ENCODE measurements around the gene MSRB1. TPM values are rescaled to one million over a fixed set of nuclear protein-coding genes. Genes with fewer than 3 reads are reported as not detected.

The MSRB1 gene
- total and polyA plus RNA-seq, 11 donors, result 12.4 to 70.2 (median 33.7) TPM

DNA sequence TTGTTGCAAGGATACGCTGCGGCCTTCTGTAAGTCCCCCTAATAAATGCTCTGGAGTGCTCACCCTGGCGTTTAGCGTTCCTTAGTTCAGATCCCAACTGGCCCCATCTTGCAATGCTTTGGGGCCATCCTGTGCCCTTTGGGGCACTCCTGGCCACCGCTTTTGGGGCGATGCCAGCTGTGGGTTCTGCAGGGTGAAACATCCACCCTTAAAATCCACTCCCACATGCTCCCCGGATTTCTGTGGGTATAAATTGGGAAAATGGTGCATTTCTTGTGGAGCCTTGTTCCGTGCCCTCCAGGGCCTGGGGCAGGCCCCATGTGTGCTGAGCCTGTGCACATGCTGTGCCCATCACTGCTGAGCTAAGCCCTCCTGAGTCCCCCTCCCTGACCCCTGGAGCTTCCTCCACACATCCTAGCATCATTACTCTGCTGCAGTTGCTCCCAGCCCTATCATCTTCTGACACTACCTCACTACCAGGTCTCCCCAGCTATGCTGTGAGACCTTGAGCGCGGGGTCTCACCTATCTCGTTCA, 6.0 kb downstream of the MSRB1 start:
- Histone ChIP-seq H3K27ac (no peak overlapping the region), H3K27me3 (no peaks in the 10 kb centered on the region), H3K4me3 (no peak overlapping the region), H3K36me3 (peaks cover 0 to 46% (median 38%) of the 10 kb centered on the region in 9 donors), H3K9me3 (no peaks in the 10 kb centered on the region), H3K4me1 (peaks cover 0 to 20% (median 7%) of the 10 kb centered on the region in 12 donors)
- intact Hi-C loops (cut with DNase I), result loop anchor here in 1 of 10 donors (5.0 kb wide), 1 partner anchor 75 kb away; no protein-coding TSS in a partner anchor
- 94 to 95% (median 95%) methylated on average over 11 of the region's 11 CpGs for WGBS, 4 donors
- ATAC-seq (no peak), DNase-seq (no peak)
- TF ChIP-seq, protein P1, sequence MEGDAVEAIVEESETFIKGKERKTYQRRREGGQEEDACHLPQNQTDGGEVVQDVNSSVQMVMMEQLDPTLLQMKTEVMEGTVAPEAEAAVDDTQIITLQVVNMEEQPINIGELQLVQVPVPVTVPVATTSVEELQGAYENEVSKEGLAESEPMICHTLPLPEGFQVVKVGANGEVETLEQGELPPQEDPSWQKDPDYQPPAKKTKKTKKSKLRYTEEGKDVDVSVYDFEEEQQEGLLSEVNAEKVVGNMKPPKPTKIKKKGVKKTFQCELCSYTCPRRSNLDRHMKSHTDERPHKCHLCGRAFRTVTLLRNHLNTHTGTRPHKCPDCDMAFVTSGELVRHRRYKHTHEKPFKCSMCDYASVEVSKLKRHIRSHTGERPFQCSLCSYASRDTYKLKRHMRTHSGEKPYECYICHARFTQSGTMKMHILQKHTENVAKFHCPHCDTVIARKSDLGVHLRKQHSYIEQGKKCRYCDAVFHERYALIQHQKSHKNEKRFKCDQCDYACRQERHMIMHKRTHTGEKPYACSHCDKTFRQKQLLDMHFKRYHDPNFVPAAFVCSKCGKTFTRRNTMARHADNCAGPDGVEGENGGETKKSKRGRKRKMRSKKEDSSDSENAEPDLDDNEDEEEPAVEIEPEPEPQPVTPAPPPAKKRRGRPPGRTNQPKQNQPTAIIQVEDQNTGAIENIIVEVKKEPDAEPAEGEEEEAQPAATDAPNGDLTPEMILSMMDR (IDR thresholded peaks at IDR 0.05), result no peak
- no peak for TF ChIP-seq POLR2A (IDR thresholded peaks at IDR 0.05)

DNA sequence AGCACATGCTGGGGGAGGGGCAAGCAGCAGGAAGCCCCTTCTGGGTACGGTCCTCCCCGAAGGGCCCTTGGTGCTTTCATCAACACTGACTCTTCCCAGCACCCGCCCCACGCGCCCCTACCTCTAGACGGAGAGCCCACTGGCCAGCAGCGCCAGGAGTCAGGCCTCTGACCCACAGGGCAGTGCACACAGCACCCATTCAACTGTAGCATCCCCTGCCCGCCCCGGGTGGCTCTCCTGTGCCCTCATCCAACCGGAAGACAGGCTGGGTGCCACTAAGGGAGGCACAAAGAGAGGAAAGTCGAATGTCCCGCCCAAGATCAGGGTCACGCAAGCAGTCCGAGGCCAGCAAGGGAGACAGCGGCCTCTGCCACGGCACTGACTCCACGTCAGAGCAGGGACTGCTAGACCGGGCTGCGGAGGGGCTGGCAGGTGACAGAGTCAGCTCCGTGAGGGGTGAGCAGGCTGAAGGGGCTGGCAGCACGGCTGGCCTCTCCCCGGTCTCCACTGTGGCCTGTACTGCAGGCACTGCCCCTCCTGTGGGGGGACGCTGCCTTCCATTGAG, 9.8 kb downstream of the MSRB1 start:
- no peak for ATAC-seq
- 59 to 69% (median 66%) methylated on average over 19 to 23 of the region's 23 CpGs for WGBS, 4 donors
- intact Hi-C loops (cut with DNase I), result loop anchor here in 1 of 10 donors (5.0 kb wide), 1 partner anchor 71 kb away; no protein-coding TSS in a partner anchor

DNA sequence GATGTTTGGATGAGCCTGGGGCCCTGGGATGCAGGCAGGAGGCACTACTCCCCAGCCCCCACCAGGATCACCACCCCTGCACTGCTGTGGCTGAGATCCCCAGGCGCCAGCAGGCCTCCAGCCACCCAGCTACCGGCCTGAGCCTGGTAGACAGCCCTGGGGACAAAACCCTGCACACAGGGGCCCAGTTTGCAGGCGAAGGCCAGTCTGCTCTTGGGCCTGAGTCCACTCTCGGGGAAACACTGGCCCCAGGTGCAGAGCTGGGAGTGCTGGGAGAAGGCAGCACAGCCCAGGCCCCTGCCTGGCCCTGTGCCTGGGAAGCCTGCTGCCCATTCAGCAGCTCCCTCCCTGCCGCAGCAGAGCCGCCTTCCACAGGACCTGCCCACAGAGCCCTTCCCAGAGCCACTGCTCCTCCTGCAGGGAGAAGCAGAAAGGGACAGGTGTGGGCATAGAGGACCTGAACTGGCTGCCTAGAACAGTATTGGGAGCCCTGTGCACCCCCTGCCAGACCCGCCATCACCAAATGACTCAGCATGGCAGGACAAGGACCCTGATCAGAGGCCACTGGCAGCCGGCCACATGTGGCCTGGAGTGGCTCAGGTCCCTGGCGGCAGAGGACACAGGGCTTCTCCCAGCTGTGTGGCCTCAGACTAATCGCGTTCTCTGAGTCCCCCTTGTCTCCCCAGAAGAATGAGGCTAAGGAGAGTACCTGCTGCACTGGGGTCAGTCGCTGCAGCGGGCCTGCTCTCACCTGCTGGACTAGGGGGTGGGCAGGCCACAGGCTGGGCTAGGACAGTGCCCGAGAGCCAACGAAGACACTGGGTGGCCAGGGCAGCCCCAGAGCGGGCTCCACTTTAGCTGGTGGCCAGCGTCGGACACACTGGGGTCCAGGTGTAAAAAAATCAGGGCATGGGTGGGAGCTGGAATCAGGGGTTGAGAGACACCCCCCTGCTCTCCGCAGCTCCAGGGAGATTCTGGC, 10.7 kb downstream of the MSRB1 start:
- ATAC-seq (peak in 3 of 4 donors; percentile 7 to 51 (median 15)), DNase-seq (peak in 1 of 5 donors; percentile 54)
- Histone ChIP-seq H3K4me3 (no peak overlapping the region), H3K36me3 (peaks cover 0 to 8% (median under 1%) of the 10 kb centered on the region in 9 donors), H3K9me3 (no peaks in the 10 kb centered on the region), H3K27me3 (no peaks in the 10 kb centered on the region), H3K27ac (no peak overlapping the region), H3K4me1 (peaks cover 0 to 12% (median 7%) of the 10 kb centered on the region in 12 donors)
- TF ChIP-seq POLR2A (IDR thresholded peaks at IDR 0.05), result no peak
- TF ChIP-seq, protein P1 (IDR thresholded peaks at IDR 0.05), result peak in 1 of 12 donors; percentile 9
- 65 to 72% (median 70%) methylated on average over 16 to 19 of the region's 19 CpGs for WGBS, 4 donors
- intact Hi-C loops (cut with DNase I), result loop anchor here in 1 of 10 donors (5.0 kb wide), 1 partner anchor 70 kb away; no protein-coding TSS in a partner anchor

More for the DNA sequence above, 9.8 kb downstream of the MSRB1 start:
- Histone ChIP-seq H3K9me3 (no peaks in the 10 kb centered on the region), H3K27ac (no peak overlapping the region), H3K4me3 (no peak overlapping the region), H3K27me3 (no peaks in the 10 kb centered on the region), H3K4me1 (peaks cover 0 to 18% (median 7%) of the 10 kb centered on the region in 12 donors), H3K36me3 (peaks cover 0 to 16% (median 9%) of the 10 kb centered on the region in 9 donors)
- TF ChIP-seq, protein P1 (IDR thresholded peaks at IDR 0.05), result no peak
- TF ChIP-seq POLR2A (IDR thresholded peaks at IDR 0.05), result no peak
- no peak for DNase-seq
